ENCODE measurements around the gene CCDC24.

DNA sequence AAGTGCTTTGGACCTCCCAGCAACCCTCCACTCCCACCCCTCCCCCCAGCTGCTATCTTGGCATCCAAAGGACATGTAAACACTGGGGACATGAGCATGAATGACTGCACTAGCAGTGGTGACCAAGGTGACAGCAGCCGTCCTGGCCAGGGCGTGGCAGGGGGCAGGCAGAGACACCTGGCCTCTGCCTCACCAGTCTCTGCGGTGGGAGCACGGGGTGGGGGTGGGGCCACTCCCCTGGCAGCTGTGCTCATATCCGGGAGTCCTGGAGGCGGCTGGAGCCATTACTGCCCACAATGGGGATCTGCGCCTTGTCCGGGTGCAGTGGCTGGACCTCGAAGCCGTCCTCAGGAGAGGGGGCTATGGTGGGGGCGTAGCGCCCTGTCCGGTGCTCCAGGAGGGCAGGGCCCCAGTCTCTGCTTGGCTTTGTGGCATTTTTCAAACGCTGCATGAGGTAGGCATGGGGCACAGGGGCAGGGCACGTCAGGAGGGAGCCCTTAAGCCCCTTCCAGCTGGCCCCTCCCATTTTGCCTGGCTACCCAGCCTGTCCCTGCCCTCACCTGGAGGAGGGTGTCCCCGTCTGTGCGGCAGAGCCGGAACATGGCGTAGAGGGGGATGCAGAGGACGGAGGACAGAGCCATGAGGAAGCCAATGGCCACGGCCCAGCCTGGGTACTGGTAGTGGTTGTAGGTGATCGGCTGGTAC is 6.0 kb downstream of the CCDC24 start:
- TF ChIP-seq POLR2A (IDR thresholded peaks at IDR 0.05) (no peak), CTCF (IDR thresholded peaks at IDR 0.05) (no peak)
